Limb (tissue), 2 donors: Measurements from ENCODE around the gene C3AR1.
"Not testable (repeated sequence)": the region's sequence is repeated elsewhere in the genome, so short reads cannot be mapped to it uniquely, and the experiment has no call there.

Experiments used
- DNase-seq, 2 donors: peaks; one replicate each; pipeline ENCODE4 v3.0.0-alpha.2; 2016; ENCODE audit errors: extremely low spot score in 2 of 2

The C3AR1 gene

DNA sequence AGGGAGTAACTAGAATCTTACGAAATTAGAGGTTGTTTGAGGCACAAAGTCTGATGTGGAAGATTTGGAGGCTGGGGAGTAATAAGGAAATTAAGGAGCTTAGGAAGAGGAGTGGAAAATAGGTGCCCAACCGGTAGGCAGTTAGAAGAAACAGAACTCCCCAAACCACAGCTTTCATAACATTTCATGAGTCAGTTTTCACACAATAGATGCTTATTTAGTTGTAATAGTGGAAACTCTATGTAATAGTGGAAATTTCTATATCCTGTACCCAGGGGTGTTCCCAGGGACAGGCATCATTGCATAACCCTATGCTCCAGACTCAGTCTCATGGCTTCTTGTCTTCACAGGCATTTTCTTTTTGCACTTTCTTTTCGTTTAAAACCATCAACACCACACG lies 8.3 kb downstream of the C3AR1 start:
- DNase-seq: no peak

DNA sequence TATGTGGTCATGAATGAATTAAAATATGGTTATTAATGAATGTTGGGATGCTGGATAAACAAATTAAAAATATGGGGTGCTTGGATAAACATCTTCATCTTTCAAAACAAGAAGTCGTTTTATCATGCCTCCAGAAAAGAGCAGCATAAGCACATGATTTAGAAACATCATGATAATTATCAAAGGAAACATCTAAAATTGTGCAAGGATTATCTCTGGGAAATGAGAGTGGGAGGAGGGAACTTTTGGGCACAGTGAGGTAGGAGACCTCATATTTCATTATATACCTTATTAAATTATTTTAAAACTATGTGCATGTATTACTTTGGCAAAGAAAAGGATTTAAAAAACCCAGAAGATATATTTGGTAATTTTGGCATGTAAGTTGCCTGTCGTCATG lies 8.9 kb downstream of the C3AR1 start:
- no peak for DNase-seq

DNA sequence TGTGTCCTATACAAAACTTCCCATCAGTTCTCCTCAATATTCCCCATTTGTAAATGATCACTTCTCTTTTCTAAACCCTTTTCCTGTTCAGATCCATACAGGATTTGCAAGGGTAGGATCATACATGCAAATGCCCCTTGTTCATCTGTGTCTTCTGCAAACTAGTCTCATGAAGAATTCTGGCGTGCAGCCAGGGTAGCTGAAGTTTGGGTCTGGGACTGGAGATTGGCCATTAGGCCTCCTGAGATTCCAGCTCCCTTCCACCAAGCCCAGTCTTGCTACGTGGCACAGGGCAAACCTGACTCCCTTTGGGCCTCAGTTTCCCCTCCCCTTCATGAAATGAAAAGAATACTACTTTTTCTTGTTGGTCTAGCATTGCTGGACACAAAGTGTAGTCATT lies 11.3 kb downstream of the C3AR1 start:
- no peak for DNase-seq

DNA sequence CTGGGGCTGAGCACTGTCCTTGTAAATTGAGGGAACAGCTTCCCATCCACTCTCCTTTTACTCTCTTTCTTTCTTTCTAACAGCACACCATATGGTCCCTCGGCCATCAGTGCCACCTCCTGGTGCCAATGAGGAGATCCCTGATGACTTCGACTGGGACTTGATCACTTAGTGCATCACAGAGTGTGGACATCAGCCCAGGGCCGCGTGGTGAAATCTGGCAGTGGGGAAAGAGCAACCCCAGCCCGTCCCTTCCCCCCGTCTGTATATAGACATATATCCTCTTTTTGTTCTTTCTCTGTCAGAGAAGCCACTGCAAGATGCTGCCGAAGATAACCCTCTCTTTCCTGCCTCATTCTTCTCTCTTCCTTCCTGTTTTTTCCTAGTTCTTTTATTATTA lies 13.5 kb downstream of the C3AR1 start:
- no peak for DNase-seq

DNA sequence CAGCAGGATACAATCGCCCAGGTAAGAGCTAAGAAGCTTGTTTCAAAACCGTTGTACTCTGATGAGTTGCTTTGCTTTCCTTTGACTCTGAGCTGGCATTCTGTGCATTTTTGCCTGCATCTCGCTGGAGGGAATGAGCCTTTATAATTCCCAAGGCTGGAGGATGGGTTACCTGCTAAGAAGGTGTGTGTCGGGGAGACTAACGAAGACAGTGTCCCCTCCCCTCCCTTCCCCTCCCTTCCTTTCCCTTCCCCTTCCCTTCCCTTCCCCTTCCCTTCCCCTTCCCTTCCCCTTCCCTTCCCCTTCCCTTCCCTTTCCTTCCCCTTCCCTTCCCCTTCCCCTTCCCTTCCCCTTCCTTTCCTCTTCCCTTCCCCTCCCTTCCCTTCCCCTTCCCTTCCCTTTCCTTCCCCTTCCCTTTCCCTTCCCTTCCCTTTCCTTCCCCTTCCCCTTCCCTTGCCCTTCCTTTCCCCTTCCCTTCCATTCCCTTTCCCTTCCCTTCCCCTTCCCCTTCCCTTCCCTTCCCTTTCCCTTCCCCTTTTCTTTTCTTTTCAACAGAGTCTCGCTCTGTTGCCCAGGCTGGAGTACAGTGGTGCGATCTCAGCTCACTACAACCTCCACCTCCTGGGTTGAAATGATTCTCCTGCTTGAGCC lies 15.4 kb downstream of the C3AR1 start:
- no peak for DNase-seq

DNA sequence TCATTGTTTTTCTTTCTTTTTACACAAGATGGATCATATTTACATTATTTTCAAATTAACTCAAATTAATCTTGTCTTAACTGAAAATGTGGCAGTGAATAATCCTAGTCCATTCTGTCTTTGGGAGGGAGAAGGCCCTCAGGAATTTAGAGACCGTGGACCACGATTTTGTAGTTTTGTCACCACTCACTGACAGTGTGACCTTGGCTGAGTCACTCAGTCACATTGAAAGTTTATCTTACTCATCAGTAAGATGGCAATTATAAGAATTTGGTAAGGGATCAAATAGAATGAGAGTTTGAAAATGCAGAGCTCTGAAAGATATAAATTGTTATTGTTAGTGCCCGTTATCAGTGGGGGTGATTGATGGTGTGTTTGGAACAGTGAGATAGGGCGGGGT lies 17.3 kb downstream of the C3AR1 start:
- no peak for DNase-seq

DNA sequence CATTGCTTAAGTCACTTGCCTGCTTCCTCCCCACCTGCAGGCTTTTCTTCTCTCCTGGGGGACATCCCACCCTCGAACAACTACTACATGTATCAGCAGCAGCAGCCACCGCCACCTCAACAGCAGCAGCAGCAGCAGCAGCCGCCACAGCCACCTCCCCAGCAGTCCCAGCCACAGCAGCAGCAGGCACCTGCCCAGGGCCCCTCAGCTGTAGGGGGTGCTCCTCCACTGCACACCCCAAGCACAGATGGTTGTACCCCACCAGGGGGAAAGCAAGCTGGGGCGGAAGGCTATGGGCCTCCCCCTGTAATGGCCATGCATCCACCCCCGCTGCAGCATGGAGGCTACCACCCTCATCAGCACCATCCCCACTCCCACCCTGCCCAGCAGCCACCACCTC lies 18.3 kb downstream of the C3AR1 start:
- no peak for DNase-seq

DNA sequence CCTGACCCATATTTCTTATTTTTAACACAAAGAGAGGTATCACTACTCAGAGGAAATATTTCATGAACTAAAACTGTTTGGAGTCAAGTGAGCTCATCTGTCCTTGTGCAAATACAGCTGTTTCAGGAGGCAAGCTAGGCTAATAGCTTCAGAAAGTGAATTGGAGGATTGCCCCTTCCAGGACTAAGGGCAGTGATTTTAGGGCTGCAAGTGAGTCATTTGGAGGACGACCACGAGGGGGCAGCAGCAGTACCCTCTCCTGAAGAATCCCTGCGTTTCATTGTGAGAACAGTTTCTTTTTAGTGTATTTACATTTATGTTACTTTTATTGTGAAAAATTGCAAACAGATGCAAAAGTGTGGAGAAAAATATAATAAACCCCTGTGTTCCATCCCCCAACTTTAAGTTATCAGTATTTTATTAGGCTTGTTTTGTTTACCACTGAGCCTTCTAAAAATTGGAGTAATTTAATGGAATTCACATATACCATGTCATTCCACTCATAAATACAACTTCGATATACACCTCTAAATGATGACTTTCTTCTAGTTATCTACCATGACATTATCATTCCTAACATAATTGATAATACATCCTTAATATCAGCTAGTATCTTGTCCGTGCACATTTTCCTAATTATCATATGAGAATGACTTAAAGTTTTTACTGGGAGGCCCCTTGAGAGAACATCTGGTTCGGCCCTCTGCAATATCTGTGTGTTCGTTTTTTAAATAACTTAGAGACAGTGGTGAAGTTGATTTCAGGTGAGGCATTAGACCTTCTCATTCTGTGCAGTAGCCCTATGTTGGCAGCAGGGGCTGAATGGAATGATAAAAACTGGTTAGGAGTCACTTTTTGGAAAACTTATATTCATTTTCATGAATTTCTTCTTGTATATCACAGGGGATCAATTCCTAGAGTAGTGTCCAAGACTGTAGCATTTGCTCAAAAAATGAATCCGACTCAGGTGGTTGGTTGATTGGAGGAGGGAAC lies 19.9 kb downstream of the C3AR1 start:
- peak; percentile 76 to 86 for DNase-seq

DNA sequence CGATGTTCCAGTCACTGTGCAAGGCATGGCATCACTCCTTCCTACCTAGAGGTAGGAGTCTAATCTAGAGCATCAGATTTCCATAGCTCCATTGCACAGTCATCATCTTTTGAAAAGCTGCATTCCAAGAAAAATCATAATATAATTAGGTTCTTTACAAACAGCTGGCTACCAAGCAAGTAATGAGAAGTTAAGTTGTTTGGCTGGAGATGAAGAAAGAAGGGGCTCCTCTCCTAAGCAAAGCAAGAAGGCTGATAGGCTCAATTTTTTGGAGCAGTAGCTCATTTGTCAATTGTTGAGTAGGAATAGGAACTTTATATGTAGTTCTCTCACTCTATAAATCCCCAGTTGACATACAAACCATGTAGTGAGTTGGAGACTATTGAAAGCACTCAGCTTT lies 25.4 kb downstream of the C3AR1 start:
- no peak for DNase-seq

DNA sequence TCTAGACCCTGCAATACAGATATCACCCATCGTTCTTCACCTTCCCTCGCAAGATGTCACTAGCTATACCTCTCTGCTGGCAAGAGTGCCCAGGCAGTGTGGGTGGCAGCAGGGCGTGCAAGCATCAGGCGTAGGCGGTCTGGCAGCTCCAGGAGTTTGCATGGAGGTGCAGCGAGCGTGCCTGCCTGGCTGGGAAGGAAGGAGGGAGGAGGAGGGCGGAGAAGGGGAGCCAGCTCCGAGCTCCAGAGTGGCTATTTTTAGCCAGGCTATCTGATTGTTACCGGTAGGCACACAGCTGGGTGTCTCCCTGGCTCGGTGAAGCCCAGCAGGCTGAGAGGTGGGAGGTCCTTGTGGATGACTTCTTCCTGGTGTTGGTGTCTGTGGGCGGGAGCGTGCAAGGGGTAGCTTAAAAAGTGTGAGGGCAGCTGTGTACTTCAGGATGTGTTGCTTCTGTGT lies 27.5 kb downstream of the C3AR1 start:
- peak in 1 of 2 donors; percentile 53 for DNase-seq

DNA sequence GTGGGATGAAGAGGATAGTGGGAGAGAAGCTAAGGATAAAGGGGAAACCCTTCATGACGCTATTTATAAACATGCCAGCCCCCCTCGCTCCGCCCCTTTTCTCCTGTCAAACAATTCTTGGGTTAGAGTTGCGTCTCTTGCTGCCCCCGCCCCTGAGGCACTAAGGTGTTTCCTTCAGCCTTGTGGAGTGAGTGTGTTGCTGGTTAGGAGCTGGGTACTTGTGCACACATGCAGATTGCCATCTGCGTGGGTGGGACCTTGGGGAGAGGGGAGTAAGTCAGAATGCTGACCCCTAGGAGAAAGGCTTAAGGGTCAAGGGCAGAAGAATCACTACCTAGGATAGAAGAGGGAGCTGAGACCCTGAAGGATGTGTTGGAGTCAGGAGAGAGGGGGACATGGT lies 28.2 kb downstream of the C3AR1 start:
- DNase-seq: no peak

DNA sequence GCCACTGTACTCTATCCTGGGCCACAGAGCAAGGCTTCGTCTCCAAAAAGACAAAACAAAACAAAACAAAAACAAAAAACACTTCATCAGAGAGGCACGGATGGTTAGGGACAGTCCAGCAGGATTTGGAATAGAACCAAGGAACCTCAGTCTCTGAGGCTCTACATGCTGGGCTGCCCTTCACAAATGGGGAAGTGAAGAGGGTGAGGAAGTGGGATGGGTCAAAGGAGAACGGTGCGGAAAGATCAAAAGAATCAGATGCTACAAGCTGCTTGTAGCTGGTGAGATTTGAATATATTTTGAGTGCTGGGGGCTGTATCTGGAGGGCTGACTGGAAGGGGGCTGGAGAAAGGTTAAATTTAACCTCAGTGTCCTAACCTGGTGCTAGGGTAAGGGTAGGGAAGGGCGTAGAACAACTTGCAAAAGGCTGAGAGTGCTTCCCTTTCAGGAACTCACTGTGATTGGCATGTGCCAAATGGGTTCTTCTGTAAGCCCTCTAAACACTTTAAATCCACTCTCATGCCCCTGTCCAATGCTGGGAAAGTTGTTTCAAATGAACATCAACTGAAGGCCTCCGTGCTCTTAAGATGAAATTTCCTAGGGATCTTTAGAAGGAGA lies 29.0 kb downstream of the C3AR1 start:
- no peak for DNase-seq

DNA sequence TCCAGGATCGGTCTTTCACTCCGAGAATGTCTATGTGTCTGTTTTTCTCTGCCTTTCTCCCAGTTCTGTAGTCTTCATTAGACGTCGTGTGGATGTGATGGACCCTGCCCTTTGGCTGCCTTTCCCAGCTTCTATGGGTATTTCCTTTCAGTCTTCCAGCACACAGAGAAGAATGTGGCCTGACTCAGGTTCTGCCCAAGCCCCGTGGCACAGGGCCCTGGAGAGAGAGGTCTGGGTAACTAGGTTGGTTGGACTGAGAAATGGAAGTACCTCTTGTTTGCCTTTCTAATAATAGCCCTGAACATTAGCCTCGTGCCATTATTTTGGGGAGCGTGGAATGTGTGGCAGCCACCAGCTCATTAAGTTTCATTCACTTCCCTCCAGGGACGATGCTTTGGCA lies 29.8 kb downstream of the C3AR1 start:
- no peak for DNase-seq

DNA sequence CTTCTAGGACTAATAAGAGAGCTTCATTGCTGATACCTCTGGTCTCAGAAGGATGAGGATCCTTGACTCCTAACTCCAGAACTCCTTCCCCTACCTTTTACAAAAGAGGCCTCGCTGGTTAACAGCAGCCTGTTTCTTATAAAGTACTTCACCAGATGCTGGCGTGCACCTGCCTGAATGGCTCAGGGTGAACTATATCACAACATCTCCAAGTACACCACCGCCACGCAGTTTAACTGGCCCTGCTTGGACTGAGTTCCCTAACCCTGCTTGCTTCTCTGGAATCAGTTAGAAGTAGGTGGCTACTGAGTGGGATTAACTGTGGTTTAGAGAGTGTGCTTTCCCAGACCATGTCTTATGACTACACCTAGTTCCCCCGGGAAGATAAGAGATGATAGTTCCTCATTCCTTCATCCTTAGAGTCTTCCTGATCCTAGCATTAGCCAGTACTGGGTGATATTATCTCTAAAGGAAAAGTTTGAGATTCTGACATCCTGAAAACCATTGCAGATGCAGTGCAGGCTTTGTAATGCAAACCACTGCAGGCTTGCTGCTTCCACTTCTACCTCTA lies 30.6 kb downstream of the C3AR1 start:
- DNase-seq: no peak

DNA sequence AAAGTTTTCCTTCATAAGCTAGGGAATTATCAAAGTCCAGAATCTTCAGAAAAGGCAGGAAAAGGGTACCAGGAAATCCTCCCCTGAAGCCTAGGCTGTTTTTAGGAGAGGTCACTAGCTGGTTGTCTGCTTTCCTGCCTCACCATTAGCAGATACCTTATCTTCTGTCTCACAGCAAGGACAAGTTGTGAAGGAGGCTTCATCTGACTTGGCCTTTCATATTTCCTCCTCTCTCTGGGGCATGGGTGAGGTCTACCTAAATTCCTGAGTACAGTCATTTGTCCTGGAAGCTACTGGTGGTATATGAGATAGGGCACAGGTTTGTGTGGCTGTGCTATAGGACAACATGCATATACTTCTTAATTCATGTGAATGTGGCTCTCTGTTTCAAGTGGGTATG lies 31.4 kb downstream of the C3AR1 start:
- no peak for DNase-seq

DNA sequence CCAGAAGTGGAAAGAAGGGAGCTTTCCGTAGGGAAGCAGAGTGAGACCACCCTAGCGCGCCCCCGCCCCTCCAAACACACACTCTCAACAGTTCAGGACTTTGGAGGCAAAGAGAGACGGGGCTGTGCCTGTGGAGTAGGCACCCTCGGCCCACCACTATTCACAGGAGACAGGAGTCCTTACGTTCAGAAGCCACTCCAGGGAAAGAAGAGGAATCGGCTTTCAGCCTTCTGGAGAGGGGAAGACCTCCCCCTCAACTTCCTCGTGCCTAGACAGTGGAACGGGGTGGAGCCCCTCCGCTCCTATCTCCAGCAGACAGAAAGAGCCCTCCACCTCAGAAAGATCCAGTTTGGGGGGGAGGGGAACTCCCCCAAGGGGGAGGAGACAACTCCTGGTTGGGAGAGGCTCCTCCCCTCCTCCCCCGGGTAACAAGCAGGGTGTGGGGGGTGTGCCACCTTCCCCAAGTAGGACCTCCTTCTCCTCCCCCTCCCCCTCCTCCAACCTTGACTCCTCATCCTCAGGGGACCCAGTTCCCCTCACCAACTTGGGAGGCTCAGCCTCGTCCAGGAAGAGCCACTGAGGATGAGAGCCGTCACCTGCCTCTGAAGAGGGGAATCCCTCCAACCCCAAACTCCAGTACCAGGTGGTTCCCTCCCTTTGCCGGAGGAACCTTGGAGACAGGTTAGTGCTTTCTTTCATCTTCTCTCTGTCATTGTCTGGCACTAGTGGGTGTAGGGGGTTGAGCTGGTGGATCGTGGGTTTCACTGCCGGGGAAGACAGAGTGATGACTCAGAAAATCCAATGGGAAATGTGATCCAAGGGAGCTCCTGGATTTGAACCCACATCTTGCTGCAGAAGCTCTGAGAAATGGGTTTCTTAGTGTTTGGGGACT lies 32.8 kb downstream of the C3AR1 start:
- DNase-seq: peak in 1 of 2 donors; percentile 73

DNA sequence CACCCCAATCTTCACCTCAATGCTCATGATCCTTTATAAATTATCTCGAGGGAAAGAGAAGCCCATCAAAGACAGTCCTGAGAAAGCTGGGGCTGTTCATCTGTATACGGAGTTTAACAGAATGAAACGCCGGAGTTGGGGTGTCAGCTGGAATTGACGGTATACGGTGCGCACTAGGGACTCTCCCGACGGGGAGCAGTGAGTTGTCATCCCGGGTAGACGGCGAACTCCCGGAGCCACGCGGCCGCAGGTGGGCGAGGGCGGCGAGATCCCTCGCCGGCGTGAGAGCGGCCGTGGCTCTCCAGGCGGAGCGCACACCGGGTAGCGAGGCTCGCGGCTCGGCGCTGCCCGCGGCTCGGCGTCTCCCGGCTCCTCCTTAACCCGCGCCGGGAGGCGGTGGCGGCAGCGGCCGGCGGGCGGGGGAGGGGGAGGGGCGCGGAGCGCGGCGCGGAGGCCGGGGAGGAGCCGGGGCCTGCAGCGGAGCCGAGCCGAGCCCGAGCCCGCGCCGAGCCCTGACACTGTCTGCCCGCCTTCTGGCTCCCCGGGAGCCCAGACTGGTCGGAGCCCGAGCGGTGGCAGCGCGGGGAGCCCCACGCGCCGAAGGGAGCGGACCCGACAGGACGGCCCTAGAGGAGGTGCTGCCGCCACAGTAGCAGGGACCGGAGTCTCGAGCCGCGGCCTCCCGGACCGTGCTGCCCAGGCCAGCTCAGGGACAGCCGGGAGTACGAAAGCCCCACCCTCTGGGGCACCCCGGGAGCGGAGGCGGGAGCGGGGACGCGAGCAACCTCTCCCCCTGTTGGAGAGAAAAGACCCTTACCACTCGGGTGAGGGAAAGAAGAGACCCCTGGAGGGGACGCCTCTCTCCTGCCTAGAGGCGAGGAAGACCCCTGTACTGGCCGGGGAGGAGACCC lies 33.7 kb downstream of the C3AR1 start, which contains the start of gene FOXJ2:
Gene FOXJ2, plus strand, starts transcription at position 475 of the 911 bp plus-strand sequence. CDS start 7,117 bp downstream, outside the sequence.
- DNase-seq: peak; percentile 66 to 93

DNA sequence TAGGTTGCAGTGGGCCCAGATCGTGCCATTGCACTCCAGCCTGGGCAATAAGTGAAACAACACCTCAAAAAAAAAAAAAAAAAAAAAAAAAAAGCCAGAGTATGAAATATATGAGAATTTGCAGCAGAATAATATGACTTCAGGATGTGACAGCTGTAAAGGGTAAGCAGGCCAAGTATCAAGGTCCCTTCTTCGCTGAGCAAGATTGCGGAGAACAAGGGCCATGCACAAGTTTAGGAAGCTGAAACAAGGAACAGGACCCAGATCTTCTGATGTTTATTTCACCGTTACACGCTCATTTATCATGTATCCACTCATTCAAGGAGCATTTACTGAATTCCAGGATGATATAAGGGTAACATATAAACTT lies 34.3 kb downstream of the C3AR1 start:
- no peak for DNase-seq

DNA sequence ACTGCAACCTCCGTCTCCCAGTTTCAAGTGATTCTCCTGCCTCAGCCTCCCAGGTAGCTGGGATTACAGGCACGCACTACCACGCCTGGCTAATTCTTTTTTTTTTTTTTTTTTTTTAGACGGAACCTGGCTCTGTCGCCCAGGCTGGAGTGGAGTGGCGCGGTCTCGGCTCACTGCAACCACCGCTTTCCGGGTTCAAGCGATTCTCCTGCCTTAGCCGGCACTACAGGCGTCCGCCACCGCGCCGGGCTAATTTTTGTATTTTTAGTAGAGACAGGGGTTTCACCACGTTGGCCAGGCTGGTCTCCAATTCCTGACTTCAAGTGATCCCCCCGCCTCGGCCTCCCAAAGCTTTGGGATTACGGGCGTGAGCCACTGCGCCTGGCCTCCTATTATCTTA lies 35.1 kb downstream of the C3AR1 start:
- not testable (repeated sequence) for DNase-seq

DNA sequence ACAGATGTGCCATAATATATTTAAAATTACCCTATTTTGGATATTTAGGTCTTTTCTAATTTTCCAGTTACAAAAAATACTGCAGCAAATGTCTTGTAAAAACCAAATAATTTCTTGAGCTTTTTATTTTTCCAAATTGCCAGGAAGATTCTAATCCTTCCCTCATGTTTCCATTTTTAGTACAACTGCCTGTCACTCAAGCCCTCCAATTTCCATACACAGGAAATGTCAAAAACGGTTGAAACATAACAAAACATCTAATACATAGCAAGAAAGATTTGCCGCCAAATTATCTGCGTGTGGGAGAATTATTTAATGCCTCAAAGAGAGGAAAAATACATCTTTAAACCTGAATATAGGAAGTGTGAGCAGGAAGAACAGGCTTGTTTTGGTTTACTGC lies 36.0 kb downstream of the C3AR1 start:
- no peak for DNase-seq
